G401 (cell line): ENCODE measurements around the gene PTPRH. TPM values are rescaled to one million over a fixed set of nuclear protein-coding genes. Genes with fewer than 3 reads are reported as not detected.
"Not testable (repeated sequence)": the region's sequence is repeated elsewhere in the genome, so short reads cannot be mapped to it uniquely, and the experiment has no call there.

ENCODE experiments used
- DNase-seq: peaks from one replicate; pipeline ENCODE4 v3.0.0-alpha.2; 2015; ENCODE audit warnings: low spot score
- in situ Hi-C: cut with HindIII; loops from 2 replicates; pipeline ENCODE4 v1.10.0; 2016; ENCODE audit warnings: low sequenced_read_pairs, mixed read lengths
- total RNA-seq: library from RNA; depleted of rRNA; stranded (reverse); fragments of >200 nt; shearing (Covaris generic); gene quantifications from 2 replicates; pipeline ENCODE4 v1.2.3, GENCODE V29; 2014

PTPRH gene
- total RNA-seq, 1 experiment from 2014 or later = 20.7 TPM

- in situ Hi-C loops, DNase-seq: not testable (repeated sequence)
Observed at GRCh38 chr19:55202199-55202598, 7.1 kb downstream of the PTPRH start.

- DNase-seq = no peak
- in situ Hi-C loops = no loop called here
Observed at GRCh38 chr19:55199620-55200204, 9.6 kb downstream of the PTPRH start.

- in situ Hi-C loops = no loop called here
- DNase-seq = no peak
Observed at GRCh38 chr19:55198651-55199050, 10.7 kb downstream of the PTPRH start.

- in situ Hi-C loops = no loop called here
- peak; percentile 30 for DNase-seq
Observed at GRCh38 chr19:55197528-55197927, 11.8 kb downstream of the PTPRH start.

- no peak for DNase-seq
Observed at GRCh38 chr19:55196803-55197202, 12.5 kb downstream of the PTPRH start.

GRCh38 chr19:55193481-55193880, 15.8 kb downstream of the PTPRH start:
- no peak for DNase-seq
- in situ Hi-C loops = no loop called here

More at GRCh38 chr19:55196803-55197202, 12.5 kb downstream of the PTPRH start:
- in situ Hi-C loops = no loop called here

- no peak for DNase-seq
- in situ Hi-C loops = no loop called here
Observed at GRCh38 chr19:55189403-55189835, 19.9 kb downstream of the PTPRH start.

- DNase-seq = no peak
- in situ Hi-C loops = no loop called here
Observed at GRCh38 chr19:55188625-55189024, 20.7 kb downstream of the PTPRH start.

- in situ Hi-C loops = no loop called here
- no peak for DNase-seq
Observed at GRCh38 chr19:55186080-55186479, 23.2 kb downstream of the PTPRH start.

GRCh38 chr19:55181740-55182139, 27.6 kb downstream of the PTPRH start:
- DNase-seq = no peak
- in situ Hi-C loops = no loop called here

GRCh38 chr19:55179606-55180484, 29.5 kb downstream of the PTPRH start, which contains the start of gene SYT5:
SYT5 (minus strand) TSS chr19:55180289; CDS start chr19:55179041, 1,248 bp downstream.
- in situ Hi-C loops = loop anchor here (10.0 kb wide), 2 partner anchors 65 to 165 kb away; partner anchors contain the start of gene PPP1R12C
- DNase-seq = no peak

- DNase-seq = peak; percentile 91
- in situ Hi-C loops = loop anchor here (10.0 kb wide), 2 partner anchors 64 to 166 kb away; partner anchors contain the start of gene PPP1R12C
Observed at GRCh38 chr19:55178781-55179599, 30.3 kb downstream of the PTPRH start.

- in situ Hi-C loops = loop anchor here (10.0 kb wide), 2 partner anchors 61 to 169 kb away; partner anchors contain the start of gene PPP1R12C
- DNase-seq = no peak
Observed at GRCh38 chr19:55176076-55176475, 33.2 kb downstream of the PTPRH start.

GRCh38 chr19:55175117-55175867, 34.0 kb downstream of the PTPRH start:
- in situ Hi-C loops = loop anchor here (10.0 kb wide), 2 partner anchors 60 to 170 kb away; partner anchors contain the start of gene PPP1R12C

GRCh38 chr19:55174425-55175116, 34.7 kb downstream of the PTPRH start:
- in situ Hi-C loops = loop anchor here (10.0 kb wide), 2 partner anchors 60 to 170 kb away; partner anchors contain the start of gene PPP1R12C
- no peak for DNase-seq

More at GRCh38 chr19:55175117-55175867, 34.0 kb downstream of the PTPRH start:
- no peak for DNase-seq

GRCh38 chr19:55173714-55174409, 35.4 kb downstream of the PTPRH start:
- DNase-seq = peak; percentile 39
- in situ Hi-C loops = loop anchor here (10.0 kb wide), 2 partner anchors 59 to 171 kb away; partner anchors contain the start of gene PPP1R12C

- in situ Hi-C loops = loop anchor here (10.0 kb wide), 2 partner anchors 58 to 172 kb away; partner anchors contain the start of gene PPP1R12C
- no peak for DNase-seq
Observed at GRCh38 chr19:55173186-55173713, 36.1 kb downstream of the PTPRH start.
